ENCODE data around the gene SPOCK2.
A peak's percentile ranks its signal among the peaks of the same experiment; 100 is the strongest.

DNA sequence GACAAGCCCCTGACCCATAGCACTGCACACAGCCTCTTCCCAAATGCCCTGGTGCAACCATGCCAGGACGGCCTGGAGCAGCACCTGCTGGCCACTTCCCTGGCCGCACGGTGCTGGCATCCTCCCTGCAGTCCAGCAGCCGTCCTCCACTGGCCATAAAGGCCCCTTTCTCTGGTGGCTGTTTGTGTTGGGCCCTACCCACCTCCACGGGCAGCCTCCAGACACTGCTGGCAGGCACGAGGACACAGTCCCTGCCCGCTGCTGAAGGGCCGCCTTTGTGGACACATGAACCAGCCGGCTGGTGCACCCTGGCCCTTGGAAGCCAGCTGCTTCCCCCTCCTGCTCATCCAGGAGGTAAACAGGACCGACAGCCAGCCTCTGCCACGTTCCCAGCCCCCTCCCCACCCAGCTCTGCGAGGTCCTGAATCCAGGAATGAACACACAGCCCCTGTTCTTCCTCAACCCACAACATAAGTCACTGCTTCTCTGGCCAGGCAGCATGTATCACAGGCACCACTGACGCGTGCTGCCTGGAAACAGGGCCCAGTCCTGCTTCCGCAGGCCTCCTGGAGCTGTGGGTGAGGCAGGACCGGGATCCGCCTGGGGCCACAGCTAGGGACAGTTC, 43.8 kb downstream of the SPOCK2 start:
- TF ChIP-seq POLR2A (IDR thresholded peaks at IDR 0.05) = no peak
- peak in 4 of 6 experiments; percentile 22 to 34 (median 28) for TF ChIP-seq CTCF (IDR thresholded peaks at IDR 0.05)
